NCI-H446 (cell line): ENCODE measurements around the gene RABGGTA.

Experiments used
- DNase-seq, 2 experiments: peaks; one replicate each; lab custom pipeline; 2025; lab: John Stamatoyannopoulos, UW

The RABGGTA gene

GRCh38 chr14:24271134-24271833 lies at the start of gene RABGGTA:
TSS of gene RABGGTA (minus strand) at chr14:24271597. CDS start at chr14:24271115, 482 bp downstream.
- DNase-seq, result peak; percentile 64 to 93

- no peak for DNase-seq
Observed at GRCh38 chr14:24317141-24317928, 45.9 kb upstream of the RABGGTA start.

DNA sequence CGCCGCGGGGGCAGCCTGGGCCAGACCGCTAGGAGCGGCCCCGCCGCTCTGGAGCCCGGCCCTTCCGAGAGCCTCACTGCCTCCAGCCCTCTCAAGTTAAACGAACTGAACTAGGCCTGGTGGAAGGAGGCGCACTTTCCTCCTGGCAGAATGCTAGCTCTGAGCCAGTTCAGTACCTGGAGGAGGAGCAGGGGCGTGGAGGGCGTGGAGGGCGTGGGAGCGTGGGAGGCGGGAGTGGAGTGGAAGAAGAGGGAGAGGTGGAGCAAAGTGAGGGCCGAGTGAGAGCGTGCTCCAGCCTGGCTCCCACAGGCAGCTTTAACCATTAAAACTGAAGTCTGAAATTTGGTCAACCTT lies 45.2 kb upstream of the RABGGTA start:
- DNase-seq, result no peak

GRCh38 chr14:24315807-24316596 lies 44.6 kb upstream of the RABGGTA start:
- no peak for DNase-seq

DNA sequence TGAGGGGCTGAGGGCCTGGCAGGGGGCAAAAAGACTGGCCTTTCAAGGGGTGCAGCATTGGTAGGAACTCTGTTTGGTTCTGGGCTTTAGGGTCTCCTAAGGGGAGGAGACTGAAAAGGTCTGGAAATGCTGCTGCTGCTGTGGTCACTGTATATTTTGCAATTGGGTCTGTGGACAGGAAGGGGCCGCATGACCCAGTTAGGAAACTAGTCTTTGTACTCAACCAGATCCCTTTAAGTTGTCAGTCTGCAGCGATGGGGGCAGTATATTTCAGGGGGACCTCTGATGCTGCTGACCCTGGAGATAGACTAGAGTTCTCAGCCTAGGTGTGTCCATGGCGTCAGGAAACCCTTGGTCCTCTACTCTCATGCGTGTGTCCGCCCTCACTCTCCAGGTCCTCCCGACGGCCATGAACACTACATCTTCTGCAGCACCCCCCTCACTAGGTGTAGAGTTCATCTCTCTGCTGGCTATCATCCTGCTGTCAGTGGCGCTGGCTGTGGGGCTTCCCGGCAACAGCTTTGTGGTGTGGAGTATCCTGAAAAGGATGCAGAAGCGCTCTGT lies 43.9 kb upstream of the RABGGTA start:
- no peak for DNase-seq

GRCh38 chr14:24314377-24315193 lies 43.2 kb upstream of the RABGGTA start:
- no peak for DNase-seq

DNA sequence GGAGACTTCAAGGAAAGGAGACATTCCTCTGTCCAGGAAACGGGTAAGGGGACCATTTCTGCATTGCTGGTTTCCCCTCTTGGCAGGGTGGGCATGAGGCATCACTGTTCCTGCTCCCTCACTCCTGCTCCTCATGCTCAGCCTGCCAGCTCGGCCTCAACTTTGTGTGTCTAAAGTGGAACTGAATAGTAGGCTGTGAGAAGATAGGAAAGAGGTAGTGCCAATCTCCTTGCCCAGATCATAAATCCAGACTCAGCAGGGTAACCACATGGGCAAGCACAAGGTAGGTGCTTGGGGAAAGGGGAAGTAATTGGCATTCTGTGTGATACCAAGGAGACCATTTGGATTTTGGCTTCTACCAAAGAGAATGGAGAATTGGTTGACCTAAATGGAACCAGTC lies 42.5 kb upstream of the RABGGTA start:
- DNase-seq, result no peak

- no peak for DNase-seq
Observed at GRCh38 chr14:24312736-24313507, 41.5 kb upstream of the RABGGTA start.

- no peak for DNase-seq
Observed at GRCh38 chr14:24311837-24312615, 40.6 kb upstream of the RABGGTA start.

- no peak for DNase-seq
Observed at GRCh38 chr14:24310646-24311604, 39.5 kb upstream of the RABGGTA start, which contains the start of gene LTB4R. TSS of gene LTB4R (plus strand) at chr14:24311502. CDS start at chr14:24315652, 4,150 bp downstream.

DNA sequence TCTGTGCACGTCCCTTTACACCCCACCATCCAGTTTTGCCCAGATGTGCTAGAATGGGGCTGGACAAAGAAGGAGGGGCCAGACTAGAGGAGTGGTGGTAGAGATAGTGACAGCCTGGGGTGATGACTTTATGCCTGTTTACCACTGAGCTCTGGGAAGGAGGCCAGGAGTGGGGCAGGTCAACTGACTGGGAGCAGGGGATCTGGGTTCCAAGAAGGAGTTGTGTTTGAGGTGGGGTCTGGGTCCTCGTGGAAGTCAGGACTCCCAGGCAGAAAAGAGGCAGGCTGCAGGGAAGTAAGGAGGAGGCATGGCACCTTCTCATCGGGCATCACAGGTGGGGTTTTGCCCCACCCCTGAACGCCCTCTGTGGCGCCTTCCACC lies 38.9 kb upstream of the RABGGTA start:
- DNase-seq, result no peak

GRCh38 chr14:24309538-24310264 lies 38.3 kb upstream of the RABGGTA start, which contains the start of gene LTB4R2:
TSS of gene LTB4R2 (plus strand) at chr14:24310140. CDS start at chr14:24310665, 525 bp downstream.
- DNase-seq, result no peak

GRCh38 chr14:24308342-24309124 lies 37.1 kb upstream of the RABGGTA start:
- no peak for DNase-seq

DNA sequence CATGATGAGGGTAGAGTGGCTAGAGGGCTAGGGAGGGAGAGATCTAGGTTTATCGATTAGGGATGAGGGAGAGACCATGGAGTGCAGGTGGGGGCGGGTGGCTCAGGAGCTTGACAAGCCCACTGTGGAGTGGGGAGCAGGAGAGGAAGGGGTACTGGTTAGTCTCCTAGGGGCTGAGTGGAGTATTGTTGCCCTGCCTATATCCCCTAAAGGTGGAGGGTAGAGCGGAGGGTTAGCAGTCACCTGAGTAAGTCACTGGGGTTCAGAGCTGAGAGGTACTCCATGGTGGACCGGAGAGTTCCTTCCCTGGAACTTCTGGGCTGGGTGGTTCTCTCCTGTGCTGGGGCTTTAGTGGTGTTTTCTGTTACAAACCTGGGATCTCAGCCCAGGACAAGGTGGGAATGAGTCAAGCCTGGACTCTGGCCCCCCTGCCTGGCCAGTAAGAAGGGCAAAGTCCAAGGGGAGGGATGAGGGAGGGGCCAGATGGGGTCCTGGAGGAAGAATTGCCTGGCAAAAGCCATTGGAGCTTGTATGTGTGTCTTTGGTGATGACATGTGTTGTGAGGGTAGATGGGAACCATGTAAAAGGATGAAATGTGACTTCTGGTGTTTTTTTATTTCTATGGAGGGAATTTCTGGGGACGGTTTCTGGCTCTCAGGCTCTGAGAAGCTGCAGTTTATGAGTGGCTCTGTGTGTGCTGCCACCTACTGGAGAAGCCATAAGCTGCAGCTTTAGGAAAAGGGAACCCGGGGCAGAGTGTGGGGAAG lies 36.4 kb upstream of the RABGGTA start, which contains the start of gene CIDEB:
Gene CIDEB (minus strand): TSS at position 403 of the 767 bp plus-strand sequence. CDS start 119 bp downstream, at position 284.
- DNase-seq, result peak; percentile 42 to 63

GRCh38 chr14:24307156-24307574 lies 35.8 kb upstream of the RABGGTA start:
- no peak for DNase-seq

- DNase-seq, result no peak
Observed at GRCh38 chr14:24304019-24304387, 32.6 kb upstream of the RABGGTA start.
